GM10266 (cell line): ENCODE results near the gene TBCD.

ENCODE experiments used
- DNase-seq: peaks from one replicate; pipeline ENCODE4 v3.0.0; 2012; ENCODE audit errors: extremely low spot score
- TF ChIP-seq, protein P1 (sequence below): IDR thresholded peaks from 2 replicates; pipeline ENCODE4 v1.5.1; 2012; ENCODE audit warnings: mild to moderate bottlenecking, low read depth; ENCODE audit not compliant: control insufficient read depth, insufficient read depth; ENCODE audit errors: missing control alignments

The TBCD gene

GRCh38 chr17:82907797-82908542 is 156.1 kb downstream of the TBCD start:
- DNase-seq, result no peak
- TF ChIP-seq, protein P1, sequence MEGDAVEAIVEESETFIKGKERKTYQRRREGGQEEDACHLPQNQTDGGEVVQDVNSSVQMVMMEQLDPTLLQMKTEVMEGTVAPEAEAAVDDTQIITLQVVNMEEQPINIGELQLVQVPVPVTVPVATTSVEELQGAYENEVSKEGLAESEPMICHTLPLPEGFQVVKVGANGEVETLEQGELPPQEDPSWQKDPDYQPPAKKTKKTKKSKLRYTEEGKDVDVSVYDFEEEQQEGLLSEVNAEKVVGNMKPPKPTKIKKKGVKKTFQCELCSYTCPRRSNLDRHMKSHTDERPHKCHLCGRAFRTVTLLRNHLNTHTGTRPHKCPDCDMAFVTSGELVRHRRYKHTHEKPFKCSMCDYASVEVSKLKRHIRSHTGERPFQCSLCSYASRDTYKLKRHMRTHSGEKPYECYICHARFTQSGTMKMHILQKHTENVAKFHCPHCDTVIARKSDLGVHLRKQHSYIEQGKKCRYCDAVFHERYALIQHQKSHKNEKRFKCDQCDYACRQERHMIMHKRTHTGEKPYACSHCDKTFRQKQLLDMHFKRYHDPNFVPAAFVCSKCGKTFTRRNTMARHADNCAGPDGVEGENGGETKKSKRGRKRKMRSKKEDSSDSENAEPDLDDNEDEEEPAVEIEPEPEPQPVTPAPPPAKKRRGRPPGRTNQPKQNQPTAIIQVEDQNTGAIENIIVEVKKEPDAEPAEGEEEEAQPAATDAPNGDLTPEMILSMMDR, result no peak

- TF ChIP-seq, protein P1, result no peak
- no peak for DNase-seq
These were observed 156.8 kb downstream of the TBCD start for GRCh38 chr17:82908543-82909160.

GRCh38 chr17:82909322-82909904 is 157.5 kb downstream of the TBCD start:
- TF ChIP-seq, protein P1, result no peak
- DNase-seq, result no peak

GRCh38 chr17:82910041-82910481 is 158.2 kb downstream of the TBCD start:
- DNase-seq, result no peak
- TF ChIP-seq, protein P1, result no peak

GRCh38 chr17:82910770-82911169 is 158.9 kb downstream of the TBCD start:
- TF ChIP-seq, protein P1, result no peak
- no peak for DNase-seq

DNA sequence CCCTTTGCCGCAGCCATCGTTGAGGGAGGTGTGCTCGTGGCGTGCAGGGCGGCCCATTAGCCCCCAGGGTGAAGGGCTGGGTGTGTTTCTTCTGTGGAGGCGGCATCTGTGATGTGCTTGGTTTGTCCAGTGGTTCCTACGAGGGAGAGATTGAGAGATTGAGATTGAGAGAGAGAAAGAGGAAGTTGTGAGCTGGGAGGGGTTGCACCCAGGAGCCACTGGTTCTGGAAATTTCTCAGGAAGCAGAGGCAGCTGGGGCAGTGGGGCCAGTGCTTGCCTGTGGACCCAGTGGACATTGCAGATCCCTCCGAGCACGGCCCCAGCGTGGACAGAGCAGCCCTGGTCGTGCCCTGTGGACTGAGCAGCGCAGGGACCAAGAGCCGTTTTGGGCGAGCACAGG is 160.0 kb downstream of the TBCD start:
- TF ChIP-seq, protein P1, result no peak
- DNase-seq, result peak; percentile 59

- no peak for DNase-seq
- TF ChIP-seq, protein P1, result no peak
These were observed 160.7 kb downstream of the TBCD start for GRCh38 chr17:82912484-82913089.
